ENCODE data around the gene ZFYVE26. TPM values are rescaled to one million over a fixed set of nuclear protein-coding genes. Genes with fewer than 3 reads are reported as not detected.
"Not testable (repeated sequence)": the region's sequence is repeated elsewhere in the genome, so short reads cannot be mapped to it uniquely, and the experiment has no call there.

The ZFYVE26 gene
- total and polyA plus RNA-seq, 7 experiments from 2014 or later, result 3.2 to 38.9 (median 25.8) TPM

DNA sequence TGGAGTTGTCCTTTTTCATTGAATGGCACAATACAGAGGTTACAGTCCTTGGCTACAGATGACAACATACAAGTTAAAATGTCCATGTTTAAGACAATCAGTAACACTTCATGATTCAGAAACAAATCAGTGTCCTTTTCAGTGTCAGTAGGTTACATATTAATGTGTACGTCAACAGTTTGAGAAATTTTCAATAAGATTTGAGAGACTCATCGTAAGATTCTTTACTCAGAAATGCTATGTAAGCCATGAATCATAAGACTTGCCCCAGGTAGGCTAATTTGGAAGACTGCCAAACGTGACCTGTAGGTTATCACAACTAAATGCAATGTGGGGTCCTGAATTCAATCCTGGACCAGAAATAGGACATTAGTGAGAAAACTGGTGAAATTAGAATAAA lies 111.2 kb downstream of the ZFYVE26 start:
- no peak overlapping the region for H3K27ac ChIP-seq (ENCODE audit: low read depth, low read length)
- ChIA-PET CTCF (interaction anchor here (0.8 to 2.7 kb wide), 18 partner anchors 8 to 278 kb away, joined by 3 to 57 read pairs (median 9); partner anchors contain the start of genes ARG2 and RDH11), POLR2A (interaction anchor here (0.9 to 1.5 kb wide), 3 partner anchors 10 to 285 kb away, joined by 4 read pairs; partner anchors contain the start of gene RDH11)
- no peak for ATAC-seq
- intact Hi-C loops (cut with micrococcal nuclease), result loop anchor here (2.0 to 10.0 kb wide), 4 partner anchors 30 to 540 kb away; partner anchors contain the start of gene VTI1B (in 1 of the 2)
- Mint-ChIP-seq H3K4me1 (peaks cover 0 to 2% (median 0%) of the 10 kb centered on the region in 7 donors), H3K27me3 (peaks cover 0 to 8% (median 0%) of the 10 kb centered on the region in 5 donors), H3K36me3 (peaks cover 0 to 3% (median 0%) of the 10 kb centered on the region in 5 donors), H3K9me3 (peaks cover 0 to 18% (median 4%) of the 10 kb centered on the region in 11 donors), H3K27ac (no peak overlapping the region), H3K4me3 (no peak overlapping the region)
- DNase-seq, result no peak
- no peak overlapping the region for H3K4me3 ChIP-seq (ENCODE audit: low read length)
- H3K9me3 ChIP-seq (ENCODE audit: control insufficient read depth in 2 of 3, low read length in 3 of 3), result no peaks in the 10 kb centered on the region
- H3K36me3 ChIP-seq (ENCODE audit: control insufficient read depth in 2 of 3, insufficient read depth in 3 of 3, low read length in 3 of 3), result no peaks in the 10 kb centered on the region
- no peaks in the 10 kb centered on the region for H3K27me3 ChIP-seq (ENCODE audit: control insufficient read depth in 2 of 2, insufficient read depth in 2 of 2, low read length in 2 of 2)
- no peaks in the 10 kb centered on the region for H3K4me1 ChIP-seq (ENCODE audit: control insufficient read depth in 2 of 2, insufficient read depth in 2 of 2, low read length in 2 of 2)

DNA sequence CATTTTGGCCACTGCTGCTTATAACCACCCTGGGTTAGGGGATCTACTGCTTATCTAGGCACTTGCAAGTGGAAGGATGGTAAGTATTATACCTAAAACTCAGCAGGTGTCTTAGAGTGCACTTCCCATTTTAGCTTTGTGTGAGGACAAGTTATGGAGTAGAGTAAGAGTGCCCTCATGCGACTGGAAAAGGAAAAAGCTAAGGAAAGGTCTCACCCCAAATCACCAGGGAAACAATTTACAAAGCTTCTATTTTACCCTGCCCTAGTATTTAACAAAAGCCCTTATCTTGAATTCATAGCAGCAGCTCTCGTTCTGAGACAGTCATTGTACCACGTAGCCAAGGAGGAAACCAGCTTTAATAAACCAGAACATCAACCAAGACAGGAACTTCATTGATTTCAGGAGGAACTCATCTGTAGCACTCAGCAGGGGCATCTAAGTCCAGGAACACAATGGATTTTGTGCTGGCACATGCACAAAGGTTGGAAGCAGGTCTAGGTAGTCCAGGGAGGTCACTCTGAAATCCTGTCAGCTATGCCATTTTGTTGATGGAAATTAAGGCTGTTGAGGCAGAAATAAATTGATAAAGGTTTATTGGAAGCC lies 111.8 kb downstream of the ZFYVE26 start:
- Mint-ChIP-seq H3K27ac (peak overlapping the region in 1 of 9 donors; percentile 38), H3K27me3 (peaks cover 0 to 8% (median 0%) of the 10 kb centered on the region in 5 donors), H3K9me3 (peaks cover 0 to 11% (median 0%) of the 10 kb centered on the region in 11 donors), H3K4me1 (peaks cover 0 to 2% (median 0%) of the 10 kb centered on the region in 7 donors), H3K4me3 (no peak overlapping the region), H3K36me3 (no peaks in the 10 kb centered on the region)
- intact Hi-C loops (cut with micrococcal nuclease), result loop anchor here (1.0 to 10.0 kb wide), 11 partner anchors 9 to 1207 kb away; partner anchors contain the start of genes RDH11 (in 2 of the 2) and VTI1B (in 1 of the 2)
- POLR2A ChIA-PET, result interaction anchor here (0.9 to 1.5 kb wide), 6 partner anchors 9 to 284 kb away, joined by 4 to 6 read pairs (median 4); partner anchors contain the start of genes PIGH and RDH11
- ATAC-seq (peak; percentile 93), DNase-seq (peak in 7 of 9 donors; percentile 29 to 63 (median 52))
- no peaks in the 10 kb centered on the region for H3K36me3 ChIP-seq (ENCODE audit: control insufficient read depth in 2 of 3, insufficient read depth in 3 of 3, low read length in 3 of 3)
- no peaks in the 10 kb centered on the region for H3K9me3 ChIP-seq (ENCODE audit: control insufficient read depth in 2 of 3, low read length in 3 of 3)
- H3K27ac ChIP-seq (ENCODE audit: low read depth, low read length), result no peak overlapping the region
- no peak overlapping the region for H3K4me3 ChIP-seq (ENCODE audit: low read length)
- CTCF ChIA-PET, result interaction anchor here (0.6 to 2.7 kb wide), 33 partner anchors 8 to 1345 kb away, joined by 3 to 57 read pairs (median 5); partner anchors contain the start of genes ARG2, PIGH, RDH11 and VTI1B
- H3K27me3 ChIP-seq (ENCODE audit: control insufficient read depth in 2 of 2, insufficient read depth in 2 of 2, low read length in 2 of 2), result no peaks in the 10 kb centered on the region
- H3K4me1 ChIP-seq (ENCODE audit: control insufficient read depth in 2 of 2, insufficient read depth in 2 of 2, low read length in 2 of 2), result no peaks in the 10 kb centered on the region

DNA sequence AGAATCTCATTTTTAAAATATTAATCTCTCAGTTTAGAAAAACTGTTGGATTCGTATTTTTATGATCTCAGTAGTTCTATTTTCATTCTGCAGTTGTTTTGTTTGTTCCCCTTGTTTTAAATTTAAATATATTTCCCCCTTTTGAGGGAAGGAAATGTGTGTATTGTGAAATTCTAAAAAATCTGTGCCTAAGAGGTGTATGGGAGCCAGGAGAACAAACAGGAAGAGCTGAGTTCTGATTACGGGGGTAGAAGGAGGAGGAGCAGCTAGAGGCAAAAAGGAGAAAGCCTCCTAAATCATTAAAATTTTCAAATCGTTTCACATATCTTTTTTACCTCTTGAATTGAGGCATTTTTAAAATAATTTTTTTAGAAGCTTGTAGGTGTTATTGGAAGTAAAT lies 112.4 kb downstream of the ZFYVE26 start:
- Histone ChIP-seq H3K36me3 (ENCODE audit: control insufficient read depth in 2 of 3, insufficient read depth in 3 of 3, low read length in 3 of 3) (no peaks in the 10 kb centered on the region), H3K4me3 (ENCODE audit: low read length) (no peak overlapping the region), H3K9me3 (ENCODE audit: control insufficient read depth in 2 of 3, low read length in 3 of 3) (no peaks in the 10 kb centered on the region), H3K27me3 (ENCODE audit: control insufficient read depth in 2 of 2, insufficient read depth in 2 of 2, low read length in 2 of 2) (no peaks in the 10 kb centered on the region), H3K4me1 (ENCODE audit: control insufficient read depth in 2 of 2, insufficient read depth in 2 of 2, low read length in 2 of 2) (no peaks in the 10 kb centered on the region), H3K27ac (ENCODE audit: low read depth, low read length) (no peak overlapping the region)
- ChIA-PET POLR2A (interaction anchor here (0.9 to 1.5 kb wide), 6 partner anchors 8 to 284 kb away, joined by 4 to 6 read pairs (median 4); partner anchors contain the start of genes PIGH and RDH11), CTCF (interaction anchor here (0.7 to 2.7 kb wide), 28 partner anchors 9 to 1345 kb away, joined by 3 to 57 read pairs (median 6); partner anchors contain the start of genes ARG2, PIGH, RDH11 and VTI1B)
- intact Hi-C loops (cut with micrococcal nuclease), result loop anchor here (1.0 to 10.0 kb wide), 11 partner anchors 9 to 1207 kb away; partner anchors contain the start of genes RDH11 (in 2 of the 2) and VTI1B (in 1 of the 2)
- Mint-ChIP-seq H3K36me3 (no peaks in the 10 kb centered on the region), H3K4me3 (no peak overlapping the region), H3K4me1 (peaks cover 0 to 2% (median 0%) of the 10 kb centered on the region in 7 donors), H3K27me3 (peaks cover 0 to 8% (median 0%) of the 10 kb centered on the region in 5 donors), H3K9me3 (peaks cover 0 to 8% (median 0%) of the 10 kb centered on the region in 11 donors), H3K27ac (no peak overlapping the region)
- ATAC-seq, result no peak
- no peak for DNase-seq

DNA sequence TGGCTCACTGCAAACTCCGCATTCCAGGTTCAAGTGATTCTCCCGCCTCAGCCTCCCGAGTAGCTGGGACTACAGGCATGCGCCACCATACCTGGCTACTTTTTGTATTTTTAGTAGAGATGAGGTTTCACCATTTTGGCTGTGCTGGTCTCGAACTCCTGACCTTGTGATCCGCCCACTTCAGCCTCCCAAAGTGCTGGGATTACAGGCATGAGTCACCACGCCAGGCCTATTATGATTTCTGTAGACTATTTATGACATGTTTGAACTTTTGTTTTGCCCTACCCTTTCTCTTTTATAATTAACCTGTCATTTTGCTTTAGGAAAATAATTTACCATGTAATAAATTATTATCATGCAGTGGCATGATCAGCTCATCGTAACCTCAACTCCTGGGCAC lies 114.9 kb downstream of the ZFYVE26 start, which contains the start of gene RDH12:
TSS of gene RDH12 (plus strand) at position 395 of the 400 bp plus-strand sequence. CDS start 20,757 bp downstream, outside the sequence.
- H3K4me3 Mint-ChIP-seq; H3K9me3 ChIP-seq (ENCODE audit: control insufficient read depth in 2 of 3, low read length in 3 of 3); H3K4me3 ChIP-seq (ENCODE audit: low read length); H3K27me3 Mint-ChIP-seq; DNase-seq; H3K36me3 ChIP-seq (ENCODE audit: control insufficient read depth in 2 of 3, insufficient read depth in 3 of 3, low read length in 3 of 3); H3K27ac Mint-ChIP-seq; POLR2A ChIA-PET; H3K27me3 ChIP-seq (ENCODE audit: control insufficient read depth in 2 of 2, insufficient read depth in 2 of 2, low read length in 2 of 2); ATAC-seq; H3K36me3 Mint-ChIP-seq; H3K4me1 Mint-ChIP-seq; H3K27ac ChIP-seq (ENCODE audit: low read depth, low read length); H3K4me1 ChIP-seq (ENCODE audit: control insufficient read depth in 2 of 2, insufficient read depth in 2 of 2, low read length in 2 of 2); H3K9me3 Mint-ChIP-seq: not testable (repeated sequence)
- intact Hi-C loops (cut with micrococcal nuclease), result loop anchor here in 1 of 2 donors (5.0 to 10.0 kb wide), 2 partner anchors 537 to 1204 kb away; no protein-coding TSS in a partner anchor
- CTCF ChIA-PET, result interaction anchor here (1.2 to 1.8 kb wide), 2 partner anchors 117 to 274 kb away, joined by 5 to 6 read pairs; no protein-coding TSS in a partner anchor

DNA sequence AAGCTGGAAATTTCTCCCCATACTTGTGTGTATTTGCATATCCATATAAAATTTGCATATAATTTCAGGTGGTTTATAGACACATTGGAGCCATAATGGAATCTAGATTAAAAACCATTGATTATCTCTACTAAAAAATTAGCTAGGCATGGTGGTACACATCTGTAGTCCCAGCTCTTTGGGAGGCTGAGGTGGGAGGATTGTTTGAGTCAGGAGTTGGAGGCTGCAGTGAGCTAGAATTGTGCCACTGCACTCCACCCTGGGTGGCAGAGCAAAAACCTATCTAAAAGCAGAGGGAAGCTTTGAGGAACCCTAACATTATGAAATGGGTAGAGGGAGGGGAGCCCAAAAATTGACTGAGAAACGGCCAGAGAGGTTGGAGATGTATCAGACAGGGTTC lies 118.2 kb downstream of the ZFYVE26 start:
- no peaks in the 10 kb centered on the region for H3K9me3 ChIP-seq (ENCODE audit: control insufficient read depth in 2 of 3, low read length in 3 of 3)
- peaks cover 9 to 19% (median 17%) of the 10 kb centered on the region in 7 donors for H3K4me1 Mint-ChIP-seq
- no peaks in the 10 kb centered on the region for H3K36me3 ChIP-seq (ENCODE audit: control insufficient read depth in 2 of 3, insufficient read depth in 3 of 3, low read length in 3 of 3)
- DNase-seq (no peak), ATAC-seq (no peak)
- no peaks in the 10 kb centered on the region for H3K36me3 Mint-ChIP-seq
- intact Hi-C loops (cut with micrococcal nuclease), result loop anchor here in 1 of 2 donors (5.0 to 10.0 kb wide), 3 partner anchors 456 to 1191 kb away; partner anchors contain the start of genes GPHN and PALS1
- H3K9me3 Mint-ChIP-seq, result no peaks in the 10 kb centered on the region
- H3K4me1 ChIP-seq (ENCODE audit: control insufficient read depth in 2 of 2, insufficient read depth in 2 of 2, low read length in 2 of 2), result peaks cover 0 to 3% of the 10 kb centered on the region in 2 donors
- H3K4me3 Mint-ChIP-seq, result no peak overlapping the region
- H3K27ac Mint-ChIP-seq, result no peak overlapping the region
- ChIA-PET CTCF (interaction anchor here (0.6 kb wide), 1 partner anchor 79 kb away, joined by 4 read pairs; no protein-coding TSS in a partner anchor), POLR2A (interaction anchor here (0.8 to 1.8 kb wide), 2 partner anchors 30 to 98 kb away, joined by 3 to 10 read pairs; partner anchors contain the start of gene PIGH)
- no peak overlapping the region for H3K4me3 ChIP-seq (ENCODE audit: low read length)
- H3K27me3 ChIP-seq (ENCODE audit: control insufficient read depth in 2 of 2, insufficient read depth in 2 of 2, low read length in 2 of 2), result no peaks in the 10 kb centered on the region
- H3K27me3 Mint-ChIP-seq, result no peaks in the 10 kb centered on the region
- H3K27ac ChIP-seq (ENCODE audit: low read depth, low read length), result no peak overlapping the region

DNA sequence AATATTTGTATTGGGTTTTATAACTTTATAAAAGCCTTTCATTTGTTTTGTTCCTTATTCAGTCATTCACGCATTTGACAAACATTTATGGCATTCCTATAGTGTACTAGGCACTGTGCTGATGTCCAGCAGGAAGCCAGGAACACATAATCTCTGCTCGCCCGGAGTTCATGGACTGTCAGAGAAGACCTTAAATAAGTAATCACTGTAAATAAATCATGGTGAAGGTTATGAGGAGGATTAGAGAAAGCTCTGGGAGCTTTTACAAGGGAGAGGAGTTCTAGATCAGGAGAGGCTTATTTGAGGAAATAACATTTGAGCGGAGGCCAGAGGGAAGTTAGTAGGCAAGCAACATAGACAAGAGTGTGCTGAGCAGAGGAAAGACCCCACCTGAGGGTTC lies 119.4 kb downstream of the ZFYVE26 start:
- Mint-ChIP-seq H3K36me3 (peaks cover 0 to 4% (median 4%) of the 10 kb centered on the region in 5 donors), H3K4me1 (peaks cover 12 to 27% (median 21%) of the 10 kb centered on the region in 7 donors), H3K9me3 (no peaks in the 10 kb centered on the region), H3K4me3 (no peak overlapping the region), H3K27me3 (no peaks in the 10 kb centered on the region), H3K27ac (peak overlapping the region in 2 of 9 donors; percentile 0 to 29)
- no peaks in the 10 kb centered on the region for H3K27me3 ChIP-seq (ENCODE audit: control insufficient read depth in 2 of 2, insufficient read depth in 2 of 2, low read length in 2 of 2)
- H3K9me3 ChIP-seq (ENCODE audit: control insufficient read depth in 2 of 3, low read length in 3 of 3), result no peaks in the 10 kb centered on the region
- H3K36me3 ChIP-seq (ENCODE audit: control insufficient read depth in 2 of 3, insufficient read depth in 3 of 3, low read length in 3 of 3), result peaks cover 0 to 5% (median 0%) of the 10 kb centered on the region in 3 experiments
- ChIA-PET POLR2A (interaction anchor here (0.6 to 1.8 kb wide), 2 partner anchors 97 to 824 kb away, joined by 4 to 10 read pairs; partner anchors contain the start of gene PIGH), CTCF (no interaction called here)
- H3K4me1 ChIP-seq (ENCODE audit: control insufficient read depth in 2 of 2, insufficient read depth in 2 of 2, low read length in 2 of 2), result peaks cover 0 to 3% of the 10 kb centered on the region in 2 donors
- H3K4me3 ChIP-seq (ENCODE audit: low read length), result no peak overlapping the region
- DNase-seq (no peak), ATAC-seq (no peak)
- no peak overlapping the region for H3K27ac ChIP-seq (ENCODE audit: low read depth, low read length)
- intact Hi-C loops (cut with micrococcal nuclease), result loop anchor here in 1 of 2 donors (5.0 to 10.0 kb wide), 3 partner anchors 455 to 1190 kb away; partner anchors contain the start of genes GPHN and PALS1
